ENCODE data around the gene CDK17. TPM values are rescaled to one million over a fixed set of nuclear protein-coding genes. Genes with fewer than 3 reads are reported as not detected.

The CDK17 gene
- total RNA-seq, 2 donors from 2014 or later: 30.7 to 97.6 TPM

DNA sequence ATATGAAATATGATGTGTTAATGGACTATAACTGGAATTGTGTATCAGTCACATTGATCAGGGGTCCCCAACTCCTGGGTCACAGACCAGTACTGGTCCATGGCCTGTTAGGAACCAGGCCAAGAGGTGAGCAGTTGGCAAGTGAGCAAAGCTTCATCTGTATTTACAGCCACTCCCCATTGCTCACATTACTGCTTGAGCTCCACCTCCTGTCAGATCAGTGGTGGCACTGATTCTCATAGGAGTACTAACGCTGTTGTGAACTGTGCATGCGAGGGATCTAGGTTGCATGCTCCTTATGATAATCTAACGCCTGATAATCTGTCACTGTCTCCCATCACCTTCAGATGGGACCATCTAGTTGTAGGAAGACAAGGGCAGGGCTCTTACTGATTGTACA, 72.3 kb downstream of the CDK17 start:
- Histone ChIP-seq H3K27ac (no peak overlapping the region), H3K27me3 (replicated peaks; ENCODE audit: insufficient read depth) (no peaks in the 10 kb centered on the region), H3K36me3 (no peaks in the 10 kb centered on the region), H3K4me1 (ENCODE audit: control insufficient read depth in 1 of 2, low read depth in 2 of 2) (no peaks in the 10 kb centered on the region), H3K4me3 (no peak overlapping the region), H3K9me3 (no peaks in the 10 kb centered on the region)
- ATAC-seq (ENCODE audit: insufficient number of reproducible peaks, low FRiP score, low read depth): no peak
- TF ChIP-seq CTCF (IDR thresholded peaks at IDR 0.05): no peak
- DNase-seq (ENCODE audit: low spot score): no peak

- no peaks in the 10 kb centered on the region for H3K4me1 ChIP-seq (ENCODE audit: control insufficient read depth in 1 of 2, low read depth in 2 of 2)
- ATAC-seq (ENCODE audit: insufficient number of reproducible peaks, low FRiP score, low read depth): no peak
- no peak for DNase-seq (ENCODE audit: low spot score)
These were observed 72.9 kb downstream of the CDK17 start for GRCh38 chr12:96327346-96327745.

GRCh38 chr12:96326628-96327227, 73.5 kb downstream of the CDK17 start:
- ATAC-seq (ENCODE audit: insufficient number of reproducible peaks, low FRiP score, low read depth) (no peak), DNase-seq (ENCODE audit: low spot score) (no peak)
- no peak overlapping the region for H3K27ac ChIP-seq
- H3K4me3 ChIP-seq: no peak overlapping the region
- no peaks in the 10 kb centered on the region for H3K4me1 ChIP-seq (ENCODE audit: control insufficient read depth in 1 of 2, low read depth in 2 of 2)
- no peaks in the 10 kb centered on the region for H3K36me3 ChIP-seq
- H3K27me3 ChIP-seq (replicated peaks; ENCODE audit: insufficient read depth): no peaks in the 10 kb centered on the region
- TF ChIP-seq CTCF (IDR thresholded peaks at IDR 0.05): no peak
- H3K9me3 ChIP-seq: no peaks in the 10 kb centered on the region

More at GRCh38 chr12:96327346-96327745, 72.9 kb downstream of the CDK17 start:
- Histone ChIP-seq H3K9me3 (no peaks in the 10 kb centered on the region), H3K36me3 (no peaks in the 10 kb centered on the region), H3K4me3 (no peak overlapping the region), H3K27ac (no peak overlapping the region), H3K27me3 (replicated peaks; ENCODE audit: insufficient read depth) (no peaks in the 10 kb centered on the region)
- TF ChIP-seq CTCF (IDR thresholded peaks at IDR 0.05): no peak

DNA sequence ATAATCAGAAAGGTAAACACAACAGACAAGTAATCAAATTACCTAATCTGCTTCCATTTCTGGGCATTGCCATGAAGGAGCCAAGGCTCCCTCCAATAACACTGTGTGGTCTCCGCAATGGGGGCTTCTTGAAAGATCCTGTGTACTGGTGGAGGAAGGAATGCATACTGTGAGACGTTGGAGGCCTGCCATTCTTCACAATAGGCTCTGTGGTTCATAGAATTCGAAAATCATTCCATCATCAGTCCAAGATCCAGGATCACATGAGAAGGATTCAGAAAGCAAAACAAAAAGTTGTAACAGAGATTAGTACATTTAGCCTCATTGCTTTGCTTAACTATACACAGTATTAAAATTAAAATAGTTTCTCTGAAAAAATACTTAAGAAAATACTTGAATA, 76.3 kb downstream of the CDK17 start:
- Histone ChIP-seq H3K4me3 (no peak overlapping the region), H3K4me1 (ENCODE audit: control insufficient read depth in 1 of 2, low read depth in 2 of 2) (no peaks in the 10 kb centered on the region), H3K36me3 (no peaks in the 10 kb centered on the region), H3K27ac (no peak overlapping the region), H3K9me3 (no peaks in the 10 kb centered on the region), H3K27me3 (replicated peaks; ENCODE audit: insufficient read depth) (no peaks in the 10 kb centered on the region)
- DNase-seq (ENCODE audit: low spot score): no peak
- ATAC-seq (ENCODE audit: insufficient number of reproducible peaks, low FRiP score, low read depth): no peak
- no peak for TF ChIP-seq CTCF (IDR thresholded peaks at IDR 0.05)

- ATAC-seq (ENCODE audit: insufficient number of reproducible peaks, low FRiP score, low read depth) (no peak), DNase-seq (ENCODE audit: low spot score) (no peak)
- Histone ChIP-seq H3K4me1 (ENCODE audit: control insufficient read depth in 1 of 2, low read depth in 2 of 2) (no peaks in the 10 kb centered on the region), H3K27ac (no peak overlapping the region), H3K36me3 (no peaks in the 10 kb centered on the region), H3K4me3 (no peak overlapping the region), H3K9me3 (no peaks in the 10 kb centered on the region), H3K27me3 (replicated peaks; ENCODE audit: insufficient read depth) (no peaks in the 10 kb centered on the region)
- no peak for TF ChIP-seq CTCF (IDR thresholded peaks at IDR 0.05)
These were observed 77.5 kb downstream of the CDK17 start for GRCh38 chr12:96322720-96323119.

Data from thoracic aorta (tissue), 2 donors.